22Rv1 (cell line): Measurements from ENCODE around the gene FAM83D.

ENCODE experiments used
- ZFX ChIP-seq: fragments of 450-650 bp; IDR thresholded peaks from 2 replicates; pipeline ENCODE4 v1.6.1; 2017; ENCODE audit warnings: antibody characterized with exemption, borderline replicate concordance
- TF ChIP-seq, protein P1 (sequence below): fragments of 450-650 bp; IDR thresholded peaks from 2 replicates; pipeline ENCODE4 v1.5.1; 2017; ENCODE audit warnings: mild to moderate bottlenecking

DNA sequence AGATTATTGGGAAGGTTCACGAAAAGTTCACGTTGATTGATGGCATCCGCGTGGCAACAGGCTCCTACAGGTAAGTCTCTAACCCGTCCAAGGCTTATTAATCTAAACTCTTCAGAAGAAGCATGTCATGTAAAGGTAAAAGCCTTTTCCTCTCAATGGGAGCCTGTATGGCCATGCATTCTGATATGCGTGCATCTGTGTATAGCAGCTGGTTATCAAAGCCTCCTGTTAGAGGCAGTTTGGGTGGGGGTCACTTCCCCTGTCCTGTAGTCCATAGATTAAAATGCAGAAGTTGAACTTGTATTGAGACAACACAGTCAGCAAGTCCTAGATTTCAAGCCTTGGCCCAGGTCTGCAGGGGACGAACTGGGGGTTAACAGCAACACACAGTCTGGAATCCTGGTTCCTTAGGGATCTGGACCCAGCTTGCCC, 21.7 kb downstream of the FAM83D start:
- TF ChIP-seq, protein P1, sequence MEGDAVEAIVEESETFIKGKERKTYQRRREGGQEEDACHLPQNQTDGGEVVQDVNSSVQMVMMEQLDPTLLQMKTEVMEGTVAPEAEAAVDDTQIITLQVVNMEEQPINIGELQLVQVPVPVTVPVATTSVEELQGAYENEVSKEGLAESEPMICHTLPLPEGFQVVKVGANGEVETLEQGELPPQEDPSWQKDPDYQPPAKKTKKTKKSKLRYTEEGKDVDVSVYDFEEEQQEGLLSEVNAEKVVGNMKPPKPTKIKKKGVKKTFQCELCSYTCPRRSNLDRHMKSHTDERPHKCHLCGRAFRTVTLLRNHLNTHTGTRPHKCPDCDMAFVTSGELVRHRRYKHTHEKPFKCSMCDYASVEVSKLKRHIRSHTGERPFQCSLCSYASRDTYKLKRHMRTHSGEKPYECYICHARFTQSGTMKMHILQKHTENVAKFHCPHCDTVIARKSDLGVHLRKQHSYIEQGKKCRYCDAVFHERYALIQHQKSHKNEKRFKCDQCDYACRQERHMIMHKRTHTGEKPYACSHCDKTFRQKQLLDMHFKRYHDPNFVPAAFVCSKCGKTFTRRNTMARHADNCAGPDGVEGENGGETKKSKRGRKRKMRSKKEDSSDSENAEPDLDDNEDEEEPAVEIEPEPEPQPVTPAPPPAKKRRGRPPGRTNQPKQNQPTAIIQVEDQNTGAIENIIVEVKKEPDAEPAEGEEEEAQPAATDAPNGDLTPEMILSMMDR = no peak
- no peak for TF ChIP-seq ZFX
